ENCODE results near the gene MAP3K21.

Gene MAP3K21

GRCh38 chr1:233295975-233296322 lies 31.6 kb upstream of the MAP3K21 start:
- H3K27ac ChIP-seq (ENCODE audit: low read depth, low read length), result no peak overlapping the region
- peaks cover 12% of the 10 kb centered on the region for H3K79me2 ChIP-seq (ENCODE audit: control insufficient read depth, low read length)
- H3F3A ChIP-seq (ENCODE audit: control insufficient read depth, insufficient read depth), result 0 out of 2 replicates have a peak, but pooled peaks cover 2% of the 10 kb centered on the region
- no peaks in the 10 kb centered on the region for H4K20me1 ChIP-seq (ENCODE audit: control insufficient read depth, insufficient read depth, low read depth, low read length)
- no peak for TF ChIP-seq EZH2phosphoT487 (IDR thresholded peaks at IDR 0.05; ENCODE audit: borderline replicate concordance, low read length)
- no peak for TF ChIP-seq CTCF (IDR thresholded peaks at IDR 0.05; ENCODE audit: low read depth, low read length, poor library complexity, severe bottlenecking)
- no peaks in the 10 kb centered on the region for H3K9me3 ChIP-seq (ENCODE audit: control insufficient read depth, insufficient read depth, low read length)
- no peaks in the 10 kb centered on the region for H3K9me2 ChIP-seq (replicated peaks; ENCODE audit: control insufficient read depth, low read length)
- H3K4me1 ChIP-seq (ENCODE audit: control insufficient read depth, low read length), result peaks cover 21% of the 10 kb centered on the region
- H3K36me3 ChIP-seq (ENCODE audit: control insufficient read depth, low read length), result no peaks in the 10 kb centered on the region
- peak overlapping the region; percentile 80 for H3K4me2 ChIP-seq (ENCODE audit: low read length)
- H3K4me3 ChIP-seq (ENCODE audit: low read length), result peak overlapping the region; percentile 79
- no peaks in the 10 kb centered on the region for H3K27me3 ChIP-seq (ENCODE audit: control insufficient read depth, low read length)

- no peaks in the 10 kb centered on the region for H3K9me2 ChIP-seq (replicated peaks; ENCODE audit: control insufficient read depth, low read length)
- H4K20me1 ChIP-seq (ENCODE audit: control insufficient read depth, insufficient read depth, low read depth, low read length), result no peaks in the 10 kb centered on the region
- peaks cover 18% of the 10 kb centered on the region for H3K4me1 ChIP-seq (ENCODE audit: control insufficient read depth, low read length)
- H3F3A ChIP-seq (ENCODE audit: control insufficient read depth, insufficient read depth), result no peaks in the 10 kb centered on the region
- H3K4me2 ChIP-seq (ENCODE audit: low read length), result no peak overlapping the region
- no peaks in the 10 kb centered on the region; the same call in 1 of the 2 replicates for H3K9me3 ChIP-seq (ENCODE audit: control insufficient read depth, insufficient read depth, low read length)
- H3K27me3 ChIP-seq (ENCODE audit: control insufficient read depth, low read length), result no peaks in the 10 kb centered on the region
- no peak overlapping the region for H3K4me3 ChIP-seq (ENCODE audit: low read length)
- H3K79me2 ChIP-seq (ENCODE audit: control insufficient read depth, low read length), result peaks cover 7% of the 10 kb centered on the region
- no peak overlapping the region for H3K27ac ChIP-seq (ENCODE audit: low read depth, low read length)
- H3K36me3 ChIP-seq (ENCODE audit: control insufficient read depth, low read length), result no peaks in the 10 kb centered on the region
- no peak for TF ChIP-seq EZH2phosphoT487 (IDR thresholded peaks at IDR 0.05; ENCODE audit: borderline replicate concordance, low read length)
- no peak for TF ChIP-seq CTCF (IDR thresholded peaks at IDR 0.05; ENCODE audit: low read depth, low read length, poor library complexity, severe bottlenecking)
Observed at GRCh38 chr1:233299450-233299849, 28.1 kb upstream of the MAP3K21 start.

GRCh38 chr1:233300326-233300725 lies 27.2 kb upstream of the MAP3K21 start:
- Histone ChIP-seq H4K20me1 (ENCODE audit: control insufficient read depth, insufficient read depth, low read depth, low read length) (no peaks in the 10 kb centered on the region), H3K9me3 (ENCODE audit: control insufficient read depth, insufficient read depth, low read length) (no peaks in the 10 kb centered on the region; the same call in 1 of the 2 replicates), H3K4me1 (ENCODE audit: control insufficient read depth, low read length) (peaks cover 11% of the 10 kb centered on the region), H3K9me2 (replicated peaks; ENCODE audit: control insufficient read depth, low read length) (no peaks in the 10 kb centered on the region), H3K27ac (ENCODE audit: low read depth, low read length) (no peak overlapping the region), H3K4me3 (ENCODE audit: low read length) (no peak overlapping the region), H3F3A (ENCODE audit: control insufficient read depth, insufficient read depth) (no peaks in the 10 kb centered on the region), H3K36me3 (ENCODE audit: control insufficient read depth, low read length) (no peaks in the 10 kb centered on the region), H3K4me2 (ENCODE audit: low read length) (no peak overlapping the region), H3K27me3 (ENCODE audit: control insufficient read depth, low read length) (no peaks in the 10 kb centered on the region), H3K79me2 (ENCODE audit: control insufficient read depth, low read length) (no peaks in the 10 kb centered on the region)
- TF ChIP-seq EZH2phosphoT487 (IDR thresholded peaks at IDR 0.05; ENCODE audit: borderline replicate concordance, low read length) (no peak), CTCF (IDR thresholded peaks at IDR 0.05; ENCODE audit: low read depth, low read length, poor library complexity, severe bottlenecking) (no peak)

Data from DOHH2 (cell line).